Muscle of leg (tissue), 11 donors: ENCODE data around the gene LTBP1. TPM values are rescaled to one million over a fixed set of nuclear protein-coding genes. Genes with fewer than 3 reads are reported as not detected.
A peak's percentile ranks its signal among the peaks of the same experiment; 100 is the strongest.

Experiments used
- DNase-seq: peaks from one replicate; pipeline ENCODE4 v3.0.0; 2013
- H3K27ac ChIP-seq: one replicate; pipeline ENCODE4 v1.5.1; 2013; ENCODE audit warnings: mild to moderate bottlenecking, low read length, control low read depth
- H3K27me3 ChIP-seq: one replicate; pipeline ENCODE4 v1.6.1; 2013; ENCODE audit warnings: low read length; ENCODE audit not compliant: control insufficient read depth, insufficient read depth
- H3K36me3 ChIP-seq: one replicate; pipeline ENCODE4 v1.6.1; 2013; ENCODE audit warnings: low read length; ENCODE audit not compliant: control insufficient read depth, insufficient read depth
- H3K4me1 ChIP-seq: one replicate; pipeline ENCODE4 v1.6.1; 2013; ENCODE audit warnings: low read length; ENCODE audit not compliant: control insufficient read depth, insufficient read depth
- H3K4me3 ChIP-seq: one replicate; pipeline ENCODE4 v1.5.1; 2013; ENCODE audit warnings: low read length, control low read depth
- H3K9me3 ChIP-seq: replicated peaks from 2 replicates; pipeline ENCODE4 v1.6.1; 2013; ENCODE audit warnings: low read depth, low read length; ENCODE audit not compliant: control insufficient read depth
- WGBS: methylation state at CpG from one replicate; pipeline ENCODE4 v1.1.5; 2013; ENCODE audit warnings: missing lambda C conversion rate; ENCODE audit not compliant: insufficient coverage; 5-methylcytosine and 5-hydroxymethylcytosine counted together
- polyA plus RNA-seq, 8 donors: library from polyadenylated mRNA; unstranded; fragments of 120-200 nt; gene quantifications; one replicate each; pipeline versions ENCODE4 v1.2.1 to v1.2.3, GENCODE V29; 2013; ENCODE audit warnings: inconsistent platforms in 1 of 8, low replicate concordance in 1 of 8; ENCODE audit not compliant: insufficient read length in 8 of 8, insufficient read depth in 1 of 8
- total RNA-seq: library from RNA; stranded (reverse); fragments of 120-200 nt; gene quantifications from one replicate; pipeline ENCODE4 v1.2.4, GENCODE V29; 2013

The LTBP1 gene
- total and polyA plus RNA-seq, 9 donors = 37.5 to 87.3 (median 57.9) TPM

DNA sequence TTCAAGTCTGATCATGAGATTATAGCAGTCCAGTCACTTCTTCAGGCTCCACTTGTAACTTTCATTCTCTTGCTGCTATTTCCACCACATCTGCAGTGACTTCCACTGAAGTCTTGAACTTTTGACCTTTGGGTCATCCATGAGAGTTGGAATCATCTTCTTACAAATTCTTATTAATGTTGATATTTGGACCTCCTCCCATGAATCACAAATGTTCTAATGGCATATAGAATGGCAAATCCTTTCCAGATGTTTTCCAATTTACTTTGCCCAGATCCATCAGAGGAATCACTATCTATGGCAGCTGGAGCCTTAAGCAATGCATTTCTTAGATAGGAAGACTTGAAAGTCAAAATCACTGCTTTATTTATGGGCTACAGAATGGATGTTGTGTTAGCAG lies 159.4 kb downstream of the LTBP1 start:
- H3K9me3 ChIP-seq = peaks cover 2% of the 10 kb centered on the region
- no peak overlapping the region for H3K4me3 ChIP-seq
- H3K4me1 ChIP-seq = peaks cover 6% of the 10 kb centered on the region
- H3K27me3 ChIP-seq = no peaks in the 10 kb centered on the region
- no peak overlapping the region for H3K27ac ChIP-seq
- H3K36me3 ChIP-seq = no peaks in the 10 kb centered on the region
- DNase-seq = no peak

DNA sequence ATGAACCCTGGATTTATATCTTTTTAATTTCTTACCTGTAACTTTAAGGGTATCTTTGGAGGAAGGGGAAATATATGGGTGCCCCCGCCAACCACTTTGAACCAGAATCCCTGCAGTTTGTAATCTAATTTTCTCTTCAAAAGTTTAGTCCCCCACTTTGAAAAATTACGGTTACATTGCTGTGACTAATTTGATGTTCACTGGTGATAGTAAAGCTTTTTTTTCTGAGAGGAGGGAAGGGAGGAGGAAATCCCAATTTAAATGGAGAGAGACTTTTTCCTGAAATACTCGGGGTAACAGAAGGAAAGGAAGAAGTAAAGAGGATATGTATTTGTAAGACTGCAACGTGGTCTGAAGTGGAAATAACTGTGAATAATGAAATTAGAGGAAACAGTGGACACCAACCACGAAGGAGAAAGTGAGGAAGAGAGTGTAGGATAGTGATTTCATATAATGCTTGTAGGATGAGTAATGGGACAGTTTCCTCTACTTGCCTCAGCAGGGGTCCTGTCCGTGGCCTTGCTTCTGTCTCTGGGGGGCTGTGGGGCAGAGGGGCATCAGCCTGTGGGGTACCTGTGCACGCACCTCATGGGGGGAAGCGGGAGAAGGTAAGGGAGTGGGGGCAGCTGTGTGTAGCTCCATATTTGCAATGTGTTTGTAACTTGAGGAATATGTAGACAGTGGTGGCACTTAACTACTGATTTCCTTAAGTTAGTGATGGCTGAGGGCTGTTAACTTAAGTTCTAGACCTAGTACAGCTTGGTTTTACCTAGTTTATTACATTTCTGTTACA lies 161.1 kb downstream of the LTBP1 start:
- Histone ChIP-seq H3K9me3 (peaks cover 2% of the 10 kb centered on the region), H3K36me3 (no peaks in the 10 kb centered on the region), H3K4me3 (no peak overlapping the region), H3K27me3 (no peaks in the 10 kb centered on the region), H3K27ac (no peak overlapping the region), H3K4me1 (peaks cover 6% of the 10 kb centered on the region)
- 81% methylated on average over 5 of the region's 8 CpGs for WGBS
- no peak for DNase-seq

DNA sequence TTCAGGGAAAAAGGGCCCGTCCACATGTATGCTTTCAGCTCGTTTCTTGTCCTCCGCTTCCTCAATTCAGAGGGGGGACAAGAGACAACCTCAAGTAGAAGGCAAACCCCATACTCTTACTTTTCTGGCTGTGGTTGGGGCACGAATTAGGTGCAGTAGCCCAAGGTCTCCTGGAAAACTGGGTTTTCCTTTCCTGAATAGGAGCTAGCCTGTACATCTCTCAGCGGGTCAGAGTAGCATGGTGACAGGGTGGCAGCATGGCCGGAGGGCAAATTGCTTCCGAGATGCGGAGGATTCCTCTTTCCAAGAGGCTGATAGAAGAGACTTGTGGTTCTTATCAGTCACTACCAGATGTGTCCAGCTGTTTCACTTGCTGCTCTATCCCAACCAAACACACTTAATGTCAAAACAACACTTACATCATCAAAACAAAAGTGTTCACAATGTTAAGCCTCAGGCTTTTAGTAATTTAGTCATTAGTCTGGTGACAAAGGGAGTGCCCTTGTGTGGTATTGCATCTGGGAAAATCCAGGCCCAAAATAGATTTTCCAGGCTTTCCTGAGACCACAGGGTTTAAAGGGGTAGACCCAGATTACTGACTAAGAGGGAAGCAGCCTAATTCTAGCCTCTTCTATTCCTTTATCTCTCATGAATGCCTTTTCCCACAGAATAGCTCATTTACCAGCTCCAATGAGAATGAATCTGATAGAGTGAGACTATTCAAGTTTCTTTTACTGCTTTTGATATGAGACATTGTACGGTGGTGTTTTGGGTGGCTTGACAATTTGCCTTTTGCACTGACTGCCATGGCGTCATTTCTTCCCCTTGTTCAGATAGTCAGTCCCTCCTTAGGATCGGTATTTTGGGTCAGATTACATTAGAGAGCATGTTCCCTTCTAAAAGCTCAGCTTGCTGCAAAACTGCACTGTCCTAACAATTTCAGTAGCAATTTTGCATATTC lies 162.0 kb downstream of the LTBP1 start:
- 78% methylated on average over 2 of the region's 11 CpGs for WGBS
- no peaks in the 10 kb centered on the region for H3K27me3 ChIP-seq
- peak; percentile 48 for DNase-seq
- no peak overlapping the region for H3K27ac ChIP-seq
- H3K4me1 ChIP-seq = peaks cover 6% of the 10 kb centered on the region
- H3K36me3 ChIP-seq = no peaks in the 10 kb centered on the region
- no peak overlapping the region for H3K4me3 ChIP-seq
- H3K9me3 ChIP-seq = peaks cover 2% of the 10 kb centered on the region

DNA sequence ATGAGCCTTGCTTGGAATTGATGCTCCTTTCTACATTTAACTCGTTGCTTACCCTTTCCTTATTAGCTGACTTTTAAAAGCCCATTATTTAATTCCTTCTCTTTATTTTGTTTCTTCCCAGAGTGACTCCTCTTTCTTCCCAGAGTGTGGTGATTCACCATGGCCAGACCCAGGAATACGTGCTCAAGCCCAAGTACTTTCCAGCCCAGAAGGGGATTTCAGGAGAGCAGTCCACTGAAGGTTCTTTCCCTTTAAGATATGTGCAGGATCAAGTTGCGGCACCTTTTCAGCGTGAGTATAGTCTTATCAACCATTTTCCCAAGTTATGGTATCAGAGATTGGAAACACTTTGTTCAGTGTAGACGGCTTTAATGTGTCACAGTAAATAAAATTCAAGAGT lies 163.7 kb downstream of the LTBP1 start:
- Histone ChIP-seq H3K36me3 (no peaks in the 10 kb centered on the region), H3K4me1 (peaks cover 6% of the 10 kb centered on the region), H3K27ac (no peak overlapping the region), H3K9me3 (peaks cover 2% of the 10 kb centered on the region), H3K27me3 (no peaks in the 10 kb centered on the region), H3K4me3 (no peak overlapping the region)
- no peak for DNase-seq
- WGBS = 80% methylated on average over 1 of the region's 5 CpGs

DNA sequence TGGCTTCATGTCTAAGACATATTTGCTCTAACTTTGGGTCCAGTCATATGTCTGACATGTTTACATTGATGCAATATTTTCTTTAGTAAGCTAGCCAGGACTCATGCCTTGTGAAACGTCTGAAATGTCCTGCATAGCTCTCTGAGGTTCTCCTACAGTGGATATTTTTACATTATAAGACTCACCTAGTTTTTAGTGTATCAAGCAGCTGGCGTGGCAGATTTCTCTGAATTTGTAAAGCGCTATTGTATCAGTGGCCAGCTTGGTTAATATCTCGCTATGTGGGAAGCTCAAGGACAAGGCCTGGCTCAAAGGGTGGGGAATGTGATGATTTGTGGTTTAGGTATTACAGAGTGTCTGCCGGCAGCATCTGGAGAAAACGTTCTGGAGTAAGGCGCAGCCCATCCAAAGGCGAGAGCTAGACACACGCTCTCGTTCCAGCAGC lies 164.3 kb downstream of the LTBP1 start:
- H3K27ac ChIP-seq = no peak overlapping the region
- no peak for DNase-seq

DNA sequence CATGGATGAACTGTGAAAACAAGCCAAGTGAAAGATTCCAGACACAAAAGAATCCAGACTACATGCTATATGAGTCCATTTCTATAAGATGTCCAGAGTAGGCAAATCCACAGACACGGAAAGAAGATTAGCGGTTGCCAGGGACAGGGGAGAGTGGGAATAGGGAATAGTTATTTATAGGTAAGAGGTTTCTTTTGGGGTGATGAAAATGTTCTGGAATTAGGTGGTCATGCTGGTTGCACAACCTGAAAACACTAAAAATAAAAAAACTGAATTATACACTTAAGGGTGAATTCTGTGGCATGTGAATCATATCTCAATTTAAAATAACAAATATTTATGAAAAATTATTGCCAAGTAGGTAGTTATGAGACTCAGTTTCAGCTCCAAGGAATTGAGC lies 168.4 kb downstream of the LTBP1 start:
- H3K27ac ChIP-seq = no peak overlapping the region
- H3K9me3 ChIP-seq = no peaks in the 10 kb centered on the region
- H3K27me3 ChIP-seq = no peaks in the 10 kb centered on the region
- H3K4me3 ChIP-seq = no peak overlapping the region
- no peak for DNase-seq
- no CpG with 5 or more reads among the region's 2 CpGs for WGBS
- H3K4me1 ChIP-seq = no peaks in the 10 kb centered on the region
- H3K36me3 ChIP-seq = no peaks in the 10 kb centered on the region

More for the DNA sequence above, 164.3 kb downstream of the LTBP1 start:
- H3K4me3 ChIP-seq = no peak overlapping the region
- H3K4me1 ChIP-seq = peaks cover 6% of the 10 kb centered on the region
- H3K9me3 ChIP-seq = peaks cover 2% of the 10 kb centered on the region
- H3K36me3 ChIP-seq = no peaks in the 10 kb centered on the region
- 43% methylated on average over 5 of the region's 10 CpGs for WGBS
- no peaks in the 10 kb centered on the region for H3K27me3 ChIP-seq

DNA sequence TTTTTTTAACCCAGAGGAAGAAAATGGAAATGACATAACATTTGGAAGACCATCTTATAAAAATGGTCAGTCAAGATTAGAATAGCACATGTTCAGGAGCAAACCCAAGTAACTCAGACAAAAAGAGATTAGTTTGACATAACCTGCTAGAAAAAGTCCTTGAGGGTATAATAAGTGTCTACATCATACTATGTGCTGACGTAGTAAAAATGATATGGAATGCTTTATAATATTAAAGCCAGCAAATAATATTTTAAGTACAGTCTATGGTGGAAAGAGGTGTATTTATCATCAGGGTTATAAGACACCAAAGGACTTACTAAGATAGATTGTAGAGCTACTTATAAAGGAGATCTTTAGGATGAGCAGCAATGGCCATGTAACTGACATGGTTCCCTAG lies 169.0 kb downstream of the LTBP1 start:
- no CpG with 5 or more reads among the region's 1 CpG for WGBS
- Histone ChIP-seq H3K9me3 (no peaks in the 10 kb centered on the region), H3K4me3 (no peak overlapping the region), H3K4me1 (no peaks in the 10 kb centered on the region), H3K27me3 (no peaks in the 10 kb centered on the region), H3K36me3 (no peaks in the 10 kb centered on the region), H3K27ac (no peak overlapping the region)
- DNase-seq = no peak

DNA sequence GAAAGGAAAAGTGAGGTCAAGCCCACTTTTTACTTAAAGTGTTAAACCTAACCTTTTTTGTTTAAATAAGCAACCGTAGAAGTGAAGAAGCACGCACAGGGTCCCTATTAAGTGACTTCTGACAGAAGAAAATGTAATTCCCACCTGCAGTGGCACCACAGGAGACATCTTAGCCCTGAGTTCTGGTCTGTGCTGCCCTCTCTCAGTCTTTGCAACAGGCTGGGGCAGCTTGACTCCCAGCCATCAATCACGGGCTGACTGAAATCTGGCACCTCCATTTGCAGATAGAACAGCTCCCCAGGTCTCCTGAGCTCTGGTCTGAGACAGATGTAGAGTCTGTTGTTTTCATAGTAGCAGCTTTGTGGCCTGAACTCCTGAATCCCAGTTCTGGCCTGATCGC lies 170.0 kb downstream of the LTBP1 start:
- H3K27me3 ChIP-seq = no peaks in the 10 kb centered on the region
- DNase-seq = no peak
- no peaks in the 10 kb centered on the region for H3K4me1 ChIP-seq
- 87% methylated on average over 2 of the region's 4 CpGs for WGBS
- H3K36me3 ChIP-seq = no peaks in the 10 kb centered on the region
- no peak overlapping the region for H3K4me3 ChIP-seq
- H3K9me3 ChIP-seq = no peaks in the 10 kb centered on the region
- H3K27ac ChIP-seq = no peak overlapping the region

DNA sequence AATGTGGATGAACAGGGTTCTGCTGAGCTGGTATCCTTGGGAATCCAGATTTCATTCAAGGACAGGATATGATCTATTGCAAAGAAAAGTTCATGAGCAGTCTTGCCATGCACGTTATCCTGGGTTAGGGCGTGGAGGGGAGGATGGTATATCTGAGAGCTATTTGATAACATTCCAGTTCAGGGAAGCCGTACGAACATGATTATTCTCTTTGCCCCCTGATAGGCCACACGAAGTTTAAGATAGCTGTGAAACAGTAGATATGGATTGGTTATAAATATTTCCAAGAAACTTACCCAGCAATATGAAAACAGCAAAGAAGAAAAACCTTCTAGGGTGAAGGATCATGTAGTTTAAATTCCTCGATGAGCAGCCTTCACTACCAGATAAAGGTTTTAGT lies 171.9 kb downstream of the LTBP1 start:
- H3K4me1 ChIP-seq = peaks cover 4% of the 10 kb centered on the region
- H3K27ac ChIP-seq = no peak overlapping the region
- no peak overlapping the region for H3K4me3 ChIP-seq
- H3K36me3 ChIP-seq = no peaks in the 10 kb centered on the region
- H3K9me3 ChIP-seq = no peaks in the 10 kb centered on the region
- WGBS = 100% methylated on average over 2 of the region's 6 CpGs
- no peak for DNase-seq
- H3K27me3 ChIP-seq = no peaks in the 10 kb centered on the region

DNA sequence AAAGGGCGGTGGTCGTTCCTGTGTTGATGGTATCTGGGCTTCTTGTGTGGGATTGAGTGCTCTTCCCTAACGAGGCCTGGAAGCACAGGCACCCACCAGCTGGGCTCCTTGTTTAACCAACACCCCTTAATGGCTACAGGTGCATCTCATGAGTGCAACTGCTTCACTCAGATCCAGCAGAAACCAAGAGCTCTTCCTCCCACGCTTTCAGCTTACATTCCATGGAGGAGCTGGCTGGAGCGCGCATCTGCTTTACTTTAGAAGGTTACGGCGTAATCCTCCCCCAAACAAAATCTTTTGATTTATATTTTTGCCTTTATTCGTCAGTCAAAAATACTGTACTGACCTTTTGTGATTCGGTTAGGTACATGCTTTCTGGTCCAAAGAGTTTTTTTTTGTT lies 174.7 kb downstream of the LTBP1 start:
- Histone ChIP-seq H3K9me3 (no peaks in the 10 kb centered on the region), H3K4me3 (no peak overlapping the region), H3K36me3 (no peaks in the 10 kb centered on the region), H3K4me1 (peaks cover 5% of the 10 kb centered on the region), H3K27me3 (no peaks in the 10 kb centered on the region), H3K27ac (no peak overlapping the region)
- WGBS = 93% methylated on average over 4 of the region's 10 CpGs
- DNase-seq = no peak
